GM10248 (cell line): ENCODE data around the gene IPCEF1.

Experiments
- CTCF ChIA-PET: fragments of 300-600 bp; sonication (Branson Sonifier 250); formaldehyde crosslinking; extraction: SDS; loops from one replicate; lab custom pipeline; 2021; ENCODE audit warnings: antibody characterized with exemption; lab: Yijun Ruan, JAX
- POLR2A ChIA-PET: fragments of 350-650 bp; sonication (Branson Sonifier 250); formaldehyde crosslinking; extraction: SDS; loops from one replicate; lab custom pipeline; 2020; ENCODE audit warnings: antibody characterized with exemption; lab: Yijun Ruan, JAX
- DNase-seq: peaks from one replicate; pipeline ENCODE4 v3.0.0; 2012; ENCODE audit errors: extremely low spot score
- CTCF ChIP-seq: IDR thresholded peaks from 2 replicates; pipeline ENCODE4 v1.5.1; 2012; ENCODE audit warnings: mild to moderate bottlenecking, low read depth; ENCODE audit errors: extremely low read depth, missing control alignments, control extremely low read depth

Gene IPCEF1

GRCh38 chr6:154230393-154230792 is 126.2 kb downstream of the IPCEF1 start:
- no peak for DNase-seq
- no peak for TF ChIP-seq CTCF
- CTCF ChIA-PET, result interaction anchor here (0.9 kb wide), 1 partner anchor 23 kb away, joined by 3 read pairs; no protein-coding TSS in a partner anchor
- POLR2A ChIA-PET, result no interaction called here

DNA sequence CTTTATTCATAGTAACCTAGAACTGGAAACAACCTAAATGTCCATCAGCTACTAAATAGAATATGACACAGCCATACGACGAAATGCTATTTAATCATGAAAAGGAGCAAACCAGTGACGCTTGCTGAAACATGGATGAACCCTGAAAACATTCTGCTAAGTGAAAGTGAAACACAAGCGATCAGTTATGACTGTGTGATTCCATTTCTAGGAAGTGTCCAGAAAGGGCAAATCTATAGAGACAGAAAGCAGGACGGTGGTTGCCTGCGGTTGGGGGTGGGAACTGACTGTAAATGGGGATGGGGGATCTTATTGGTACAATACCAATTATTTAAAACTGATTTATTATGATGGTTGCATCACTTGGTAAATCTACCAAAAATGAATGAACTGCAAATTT is 126.8 kb downstream of the IPCEF1 start:
- no peak for TF ChIP-seq CTCF
- CTCF ChIA-PET, result interaction anchor here (1.1 kb wide), 1 partner anchor 17 kb away, joined by 3 read pairs; no protein-coding TSS in a partner anchor
- POLR2A ChIA-PET, result no interaction called here
- DNase-seq, result peak; percentile 24

DNA sequence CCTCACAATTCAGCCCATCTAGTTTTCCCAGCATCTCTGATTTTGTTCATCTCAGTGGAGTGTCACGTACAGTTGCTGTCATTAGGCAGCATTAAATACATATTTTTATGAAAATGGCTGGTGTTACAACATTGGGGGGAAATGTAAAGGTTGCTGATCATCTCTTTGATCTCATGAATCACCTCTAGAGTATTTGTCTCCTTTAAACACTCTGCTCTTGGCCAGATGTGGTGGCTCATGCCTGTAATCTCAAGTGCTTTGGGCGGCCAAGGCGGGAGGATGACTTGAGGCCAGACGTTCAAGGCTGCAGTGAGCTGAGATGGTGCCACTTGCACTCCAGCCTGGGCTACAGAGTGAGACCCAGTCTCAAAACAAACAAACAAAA is 128.1 kb downstream of the IPCEF1 start:
- POLR2A ChIA-PET, result no interaction called here

DNA sequence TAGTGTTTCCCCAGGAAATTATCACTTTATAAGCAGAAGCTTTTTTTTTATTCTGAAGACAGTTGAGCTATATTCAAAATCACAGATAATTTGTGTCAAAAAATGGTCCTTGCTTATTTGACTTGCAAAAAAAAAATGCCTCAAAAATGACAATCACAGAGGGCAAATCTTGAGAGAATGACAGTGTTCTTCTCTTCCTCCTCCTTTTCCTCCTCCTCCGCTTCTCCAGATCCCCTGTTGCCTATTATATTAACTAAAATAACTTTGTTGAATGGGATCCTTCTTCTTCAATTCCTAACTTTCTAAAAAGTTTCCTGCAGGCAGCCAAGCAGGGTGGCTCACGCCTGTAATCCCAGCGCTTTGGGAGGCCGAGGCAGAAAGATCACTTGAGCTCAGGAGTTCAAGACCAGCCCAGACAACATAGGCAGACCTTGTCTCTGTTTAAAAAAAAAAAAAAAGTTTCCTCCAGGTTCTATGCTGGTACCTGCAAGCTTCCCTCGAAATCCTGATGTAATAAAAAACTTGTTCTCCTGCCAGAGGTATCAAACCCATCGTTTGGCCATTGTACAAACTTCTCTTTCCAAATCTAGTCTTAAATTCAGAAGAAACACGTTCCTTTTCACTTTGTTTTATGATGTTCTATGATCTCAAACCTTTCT is 128.6 kb downstream of the IPCEF1 start:
- DNase-seq, result no peak
- ChIA-PET CTCF (no interaction called here), POLR2A (no interaction called here)
- no peak for TF ChIP-seq CTCF

More for the DNA sequence above, 128.1 kb downstream of the IPCEF1 start:
- no peak for DNase-seq
- no peak for TF ChIP-seq CTCF
- CTCF ChIA-PET, result no interaction called here

GRCh38 chr6:154226461-154226860 is 130.1 kb downstream of the IPCEF1 start:
- ChIA-PET CTCF (no interaction called here), POLR2A (no interaction called here)
- TF ChIP-seq CTCF, result no peak
- DNase-seq, result no peak

DNA sequence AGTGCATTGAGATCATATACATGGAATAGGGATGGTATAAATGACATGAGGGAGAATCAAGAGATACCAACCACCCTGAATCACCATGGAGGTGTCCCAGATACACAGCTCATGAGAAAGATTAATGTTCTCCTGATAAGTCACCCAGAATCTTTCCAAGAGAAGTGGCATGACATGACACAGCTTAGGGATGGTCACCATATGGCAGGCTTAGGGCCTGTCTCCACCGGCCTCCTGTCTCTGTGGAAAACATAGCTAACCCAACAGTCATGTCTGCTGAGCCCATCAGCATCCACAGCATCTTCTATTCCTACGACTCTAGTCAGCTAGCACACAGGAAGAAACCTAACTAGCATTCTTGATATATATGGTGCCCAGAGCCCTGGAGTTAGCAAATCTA is 133.3 kb downstream of the IPCEF1 start:
- CTCF ChIA-PET, result interaction anchor here (1.1 to 1.8 kb wide), 4 partner anchors 13 to 54 kb away, joined by 3 to 4 read pairs (median 4); no protein-coding TSS in a partner anchor
- POLR2A ChIA-PET, result no interaction called here
- DNase-seq, result no peak
- no peak for TF ChIP-seq CTCF
